GM23338 (cell line): ENCODE measurements around the gene PPP1R13L. TPM values are rescaled to one million over a fixed set of nuclear protein-coding genes. Genes with fewer than 3 reads are reported as not detected.
A peak's percentile ranks its signal among the peaks of the same experiment; 100 is the strongest.

Source experiments
- ATAC-seq: fragments of 200-7000 bp; cut with Tn5 transposase; 3 replicates; pipeline ENCODE4 v1.9.1; 2020
- DNase-seq: peaks from one replicate; pipeline ENCODE4 v3.0.0-alpha.2; 2015; ENCODE audit warnings: low spot score
- H2AFZ ChIP-seq: fragments of 200-600 bp; sonication (generic); 2 replicates; pipeline ENCODE4 v1.8.0; 2016; ENCODE audit warnings: antibody characterized with exemption, mild to moderate bottlenecking, moderate library complexity
- H3F3A ChIP-seq: fragments of 200-600 bp; sonication (generic); replicated peaks from 2 replicates; pipeline ENCODE4 v1.8.0; 2017; ENCODE audit warnings: antibody characterized with exemption, mixed run types, low read depth
- H3K27ac ChIP-seq: fragments of 200-600 bp; sonication (generic); 2 replicates; pipeline ENCODE4 v1.6.1; 2016; ENCODE audit warnings: low read depth
- H3K27me3 ChIP-seq: fragments of 200-600 bp; sonication (generic); 2 replicates; pipeline ENCODE4 v1.8.0; 2016; ENCODE audit warnings: mild to moderate bottlenecking, mixed run types, moderate library complexity; ENCODE audit not compliant: insufficient read depth
- H3K36me3 ChIP-seq: fragments of 200-600 bp; sonication (generic); 2 replicates; pipeline ENCODE4 v1.8.0; 2016; ENCODE audit warnings: mild to moderate bottlenecking; ENCODE audit not compliant: insufficient read depth
- H3K4me1 ChIP-seq: fragments of 200-600 bp; sonication (generic); 2 replicates; pipeline ENCODE4 v1.8.0; 2016; ENCODE audit warnings: mild to moderate bottlenecking, moderate library complexity; ENCODE audit not compliant: insufficient read depth
- H3K4me2 ChIP-seq: fragments of 200-600 bp; sonication (generic); 2 replicates; pipeline ENCODE4 v1.7.1; 2017; ENCODE audit warnings: mixed run types
- H3K4me3 ChIP-seq: fragments of 200-600 bp; sonication (generic); 2 replicates; pipeline ENCODE4 v1.6.1; 2016; ENCODE audit warnings: mixed run types
- H3K79me2 ChIP-seq: fragments of 200-600 bp; sonication (generic); replicated peaks from 2 replicates; pipeline ENCODE4 v1.8.0; 2017; ENCODE audit warnings: mild to moderate bottlenecking; ENCODE audit not compliant: insufficient read depth
- H3K9me2 ChIP-seq: fragments of 200-600 bp; sonication (generic); 2 replicates; pipeline ENCODE4 v1.8.0; 2017; ENCODE audit not compliant: insufficient read depth
- H4K20me1 ChIP-seq: fragments of 200-600 bp; sonication (generic); replicated peaks from 2 replicates; pipeline ENCODE4 v1.8.0; 2017; ENCODE audit warnings: mild to moderate bottlenecking; ENCODE audit not compliant: insufficient read depth
- H3K27ac Mint-ChIP-seq: 2 replicates; pipeline ENCODE4 v1.8.0; 2020; ENCODE audit warnings: inconsistent platforms, mild to moderate bottlenecking, moderate library complexity, mixed read lengths
- H3K27me3 Mint-ChIP-seq: 3 replicates; pipeline ENCODE4 v1.8.0; 2022; ENCODE audit warnings: low read depth, mild to moderate bottlenecking, moderate library complexity, mixed read lengths, inconsistent platforms; ENCODE audit not compliant: insufficient read depth, poor library complexity
- H3K36me3 Mint-ChIP-seq: 3 replicates; pipeline ENCODE4 v1.8.0; 2021; ENCODE audit warnings: low read depth, mild to moderate bottlenecking, inconsistent platforms, moderate library complexity, mixed read lengths
- H3K4me1 Mint-ChIP-seq: 3 replicates; pipeline ENCODE4 v1.8.0; 2020; ENCODE audit warnings: mild to moderate bottlenecking, inconsistent platforms, mixed read lengths
- H3K4me3 Mint-ChIP-seq: 3 replicates; pipeline ENCODE4 v1.8.0; 2021; ENCODE audit warnings: moderate library complexity, mild to moderate bottlenecking, inconsistent platforms, mixed read lengths
- H3K9me3 Mint-ChIP-seq: 3 replicates; pipeline ENCODE4 v1.8.0; 2020; ENCODE audit warnings: moderate library complexity, mild to moderate bottlenecking, inconsistent platforms, mixed read lengths
- CREB1 ChIP-seq: fragments of 250-450 bp; sonication (Bioruptor Pico); IDR thresholded peaks from 2 replicates; pipeline ENCODE4 v1.5.0; 2020; ENCODE audit warnings: low read depth, mild to moderate bottlenecking, moderate library complexity
- EZH2 ChIP-seq: fragments of 200-600 bp; sonication (generic); IDR thresholded peaks from one replicate; pipeline ENCODE4 v1.8.0; 2017; ENCODE audit warnings: antibody characterized with exemption, mild to moderate bottlenecking, low read depth; ENCODE audit not compliant: unreplicated experiment
- JUNB ChIP-seq: IDR thresholded peaks from one replicate; pipeline ENCODE4 v1.6.1; 2016; ENCODE audit warnings: antibody characterized with exemption; ENCODE audit not compliant: unreplicated experiment
- POLR2AphosphoS5 ChIP-seq: IDR thresholded peaks from 2 replicates; pipeline ENCODE4 v1.6.1; 2016; ENCODE audit warnings: antibody characterized with exemption, low read depth
- STAT1 ChIP-seq: IDR thresholded peaks from one replicate; pipeline ENCODE4 v1.6.1; 2016; ENCODE audit warnings: antibody characterized with exemption; ENCODE audit not compliant: unreplicated experiment
- ZNF114 ChIP-seq: fragments of 250-450 bp; sonication (Bioruptor Pico); IDR thresholded peaks from 2 replicates; pipeline ENCODE4 v1.5.0; 2020; ENCODE audit warnings: mild to moderate bottlenecking, moderate library complexity
- long read RNA-seq: library from polyadenylated mRNA; unstranded; transcript quantifications from one replicate; pipeline ENCODE4 v2.0.0, GENCODE V29; 2020; ENCODE audit not compliant: unreplicated experiment
- polyA plus RNA-seq: library from polyadenylated mRNA; unstranded; fragments of >200 nt; fragmentation: Nextera tagmentation; extraction: Ambion mirVana; gene quantifications from 2 replicates; pipeline ENCODE4 v1.2.1, GENCODE V29; 2016
- total RNA-seq: library from RNA; depleted of rRNA; stranded (reverse); fragments of >200 nt; shearing (Covaris generic); gene quantifications from 2 replicates; pipeline ENCODE4 v1.2.3, GENCODE V29; 2014; rRNA removed
- TF ChIP-seq, protein P1 (sequence below): IDR thresholded peaks from one replicate; pipeline ENCODE4 v1.6.1; 2018; ENCODE audit warnings: antibody characterized with exemption; ENCODE audit not compliant: unreplicated experiment
- TF ChIP-seq, protein P2 (sequence below), 2 experiments: fragments of 200-600 bp in 1 of 2; sonication (generic) in 1 of 2; conservative IDR thresholded peaks; 2 replicates each; pipeline versions ENCODE4 v1.5.1 to v1.6.1; 2016 to 2017; ENCODE audit warnings: antibody characterized with exemption in 2 of 2, low read depth in 2 of 2, mild to moderate bottlenecking in 2 of 2, moderate library complexity in 1 of 2

The PPP1R13L gene, protein sequence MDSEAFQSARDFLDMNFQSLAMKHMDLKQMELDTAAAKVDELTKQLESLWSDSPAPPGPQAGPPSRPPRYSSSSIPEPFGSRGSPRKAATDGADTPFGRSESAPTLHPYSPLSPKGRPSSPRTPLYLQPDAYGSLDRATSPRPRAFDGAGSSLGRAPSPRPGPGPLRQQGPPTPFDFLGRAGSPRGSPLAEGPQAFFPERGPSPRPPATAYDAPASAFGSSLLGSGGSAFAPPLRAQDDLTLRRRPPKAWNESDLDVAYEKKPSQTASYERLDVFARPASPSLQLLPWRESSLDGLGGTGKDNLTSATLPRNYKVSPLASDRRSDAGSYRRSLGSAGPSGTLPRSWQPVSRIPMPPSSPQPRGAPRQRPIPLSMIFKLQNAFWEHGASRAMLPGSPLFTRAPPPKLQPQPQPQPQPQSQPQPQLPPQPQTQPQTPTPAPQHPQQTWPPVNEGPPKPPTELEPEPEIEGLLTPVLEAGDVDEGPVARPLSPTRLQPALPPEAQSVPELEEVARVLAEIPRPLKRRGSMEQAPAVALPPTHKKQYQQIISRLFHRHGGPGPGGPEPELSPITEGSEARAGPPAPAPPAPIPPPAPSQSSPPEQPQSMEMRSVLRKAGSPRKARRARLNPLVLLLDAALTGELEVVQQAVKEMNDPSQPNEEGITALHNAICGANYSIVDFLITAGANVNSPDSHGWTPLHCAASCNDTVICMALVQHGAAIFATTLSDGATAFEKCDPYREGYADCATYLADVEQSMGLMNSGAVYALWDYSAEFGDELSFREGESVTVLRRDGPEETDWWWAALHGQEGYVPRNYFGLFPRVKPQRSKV
- total RNA-seq (9.6 and 11.3 TPM in 2 replicates), polyA plus RNA-seq (12.9 and 15.5 TPM in 2 replicates)
- long read RNA-seq = 0 reads

DNA sequence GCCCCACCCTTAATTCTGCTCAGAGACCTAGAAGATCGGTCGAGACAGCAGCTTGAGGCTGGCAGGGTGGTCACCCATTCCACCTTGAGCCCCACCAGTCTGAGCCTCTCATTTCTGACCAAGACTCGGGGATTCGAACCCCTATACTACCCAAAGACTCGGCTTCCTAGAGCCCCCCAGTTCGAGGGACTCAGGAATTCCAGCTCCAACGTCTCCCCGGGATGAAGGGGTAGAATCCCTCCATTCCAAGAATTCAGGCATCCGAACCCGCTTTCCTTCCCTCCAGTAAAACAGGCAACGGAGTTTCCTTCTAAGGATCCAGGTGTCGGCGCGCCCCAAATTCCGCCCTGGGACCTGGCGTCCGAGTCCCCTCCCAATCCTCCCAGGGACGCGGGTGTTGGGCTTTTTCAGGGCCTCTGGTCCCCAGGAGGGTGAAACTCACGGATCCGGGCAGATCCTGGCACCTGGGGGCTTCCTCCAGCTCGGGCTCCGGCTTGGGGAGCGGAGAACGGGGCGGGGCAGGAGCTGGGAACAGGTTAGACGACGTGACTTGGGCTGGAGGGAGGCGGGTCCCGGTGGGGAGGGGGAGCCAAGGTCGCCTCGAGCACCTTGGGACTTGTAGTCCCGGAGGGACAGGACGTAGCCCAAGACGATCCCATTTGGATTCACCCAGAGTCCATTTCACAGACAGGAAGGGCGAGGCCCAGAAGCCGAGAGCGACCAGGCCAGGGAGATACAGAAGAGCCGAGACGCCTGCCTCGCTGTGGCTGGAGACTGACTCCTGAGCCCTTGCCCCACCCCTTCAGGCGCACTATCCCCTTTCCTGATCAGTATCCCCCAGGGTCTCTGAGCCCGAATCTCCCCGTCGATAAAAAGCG, at the start of gene PPP1R13L:
PPP1R13L (minus strand) TSS at position 513 of the 878 bp plus-strand sequence. CDS start 6,751 bp downstream, outside the sequence.
- Histone ChIP-seq H3K4me2 (peak within 1 kb of the TSS; percentile 99), H3K36me3 (no peaks in the 10 kb centered on the region), H3K4me1 (peaks cover 24% of the 10 kb centered on the region), H2AFZ (peak within 1 kb of the TSS; percentile 92), H3K9me2 (no peaks in the 10 kb centered on the region), H3K79me2 (peaks cover 13% of the 10 kb centered on the region), H3K27me3 (peaks cover 26% of the 10 kb centered on the region), H3K4me3 (peak within 1 kb of the TSS; percentile 88), H3F3A (peaks cover 27% of the 10 kb centered on the region; the same call in 1 of the 2 replicates), H4K20me1 (peaks cover 18% of the 10 kb centered on the region; the same call in 1 of the 2 replicates), H3K27ac (peak within 1 kb of the TSS; percentile 94)
- TF ChIP-seq CREB1 (peak; percentile 55; the same call in 1 of the 2 replicates), POLR2AphosphoS5 (peak; percentile 40; the same call in 1 of the 2 replicates), JUNB (no peak)
- DNase-seq (peak; percentile 97), ATAC-seq (peak; percentile 64)
- Mint-ChIP-seq H3K36me3 (peaks cover 20% of the 10 kb centered on the region), H3K9me3 (no peaks in the 10 kb centered on the region), H3K4me1 (peaks cover 26% of the 10 kb centered on the region), H3K4me3 (peak within 1 kb of the TSS; percentile 97), H3K27ac (peak within 1 kb of the TSS; percentile 99), H3K27me3 (peaks cover 33% of the 10 kb centered on the region)

DNA sequence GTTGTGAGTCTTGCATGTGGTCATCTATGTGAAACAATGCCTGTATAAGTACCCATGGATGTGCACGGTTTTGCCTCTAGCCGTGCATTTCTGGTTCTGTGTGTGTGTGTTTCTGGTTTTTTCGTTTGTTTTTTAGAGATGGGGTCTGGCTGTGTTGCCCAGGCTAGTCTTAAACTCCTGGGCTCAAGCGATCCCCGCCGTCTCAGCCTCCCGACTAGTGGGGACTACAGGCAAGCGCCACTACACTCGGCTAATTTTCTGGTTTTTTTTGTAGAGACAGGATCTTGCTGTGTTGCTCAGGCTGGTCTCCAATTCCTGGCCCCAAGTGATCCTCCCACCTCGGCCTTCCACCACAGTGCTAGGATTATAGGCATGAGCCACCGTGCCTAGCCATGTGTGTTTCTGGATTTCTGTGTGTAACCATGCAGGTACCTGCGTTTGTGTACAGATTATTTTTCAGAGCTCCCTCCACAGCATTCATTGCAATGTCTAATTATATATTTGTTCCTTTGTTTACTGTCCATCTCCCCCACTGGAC, 47.0 kb upstream of the PPP1R13L start:
- H2AFZ ChIP-seq = no peak overlapping the region
- no peak overlapping the region for H3K27ac Mint-ChIP-seq
- no peaks in the 10 kb centered on the region; the same call in 2 of the 3 replicates for H3K36me3 Mint-ChIP-seq
- peaks cover 41% of the 10 kb centered on the region for H3K27me3 ChIP-seq
- peaks cover 10% of the 10 kb centered on the region for H3K9me3 Mint-ChIP-seq
- H3K4me2 ChIP-seq = no peak overlapping the region
- peaks cover 26% of the 10 kb centered on the region for H3F3A ChIP-seq
- peaks cover 41% of the 10 kb centered on the region for H3K27me3 Mint-ChIP-seq
- no peaks in the 10 kb centered on the region for H4K20me1 ChIP-seq
- H3K4me3 Mint-ChIP-seq = peak overlapping the region; percentile 79
- peaks cover 8% of the 10 kb centered on the region; the same call in 1 of the 2 replicates for H3K4me1 ChIP-seq
- DNase-seq (no peak), ATAC-seq (no peak)
- no peak overlapping the region for H3K27ac ChIP-seq
- H3K36me3 ChIP-seq = no peaks in the 10 kb centered on the region
- H3K4me1 Mint-ChIP-seq = peaks cover 23% of the 10 kb centered on the region
- H3K9me2 ChIP-seq = no peaks in the 10 kb centered on the region
- H3K4me3 ChIP-seq = no peak overlapping the region
- H3K79me2 ChIP-seq = no peaks in the 10 kb centered on the region
- TF ChIP-seq, protein P1, sequence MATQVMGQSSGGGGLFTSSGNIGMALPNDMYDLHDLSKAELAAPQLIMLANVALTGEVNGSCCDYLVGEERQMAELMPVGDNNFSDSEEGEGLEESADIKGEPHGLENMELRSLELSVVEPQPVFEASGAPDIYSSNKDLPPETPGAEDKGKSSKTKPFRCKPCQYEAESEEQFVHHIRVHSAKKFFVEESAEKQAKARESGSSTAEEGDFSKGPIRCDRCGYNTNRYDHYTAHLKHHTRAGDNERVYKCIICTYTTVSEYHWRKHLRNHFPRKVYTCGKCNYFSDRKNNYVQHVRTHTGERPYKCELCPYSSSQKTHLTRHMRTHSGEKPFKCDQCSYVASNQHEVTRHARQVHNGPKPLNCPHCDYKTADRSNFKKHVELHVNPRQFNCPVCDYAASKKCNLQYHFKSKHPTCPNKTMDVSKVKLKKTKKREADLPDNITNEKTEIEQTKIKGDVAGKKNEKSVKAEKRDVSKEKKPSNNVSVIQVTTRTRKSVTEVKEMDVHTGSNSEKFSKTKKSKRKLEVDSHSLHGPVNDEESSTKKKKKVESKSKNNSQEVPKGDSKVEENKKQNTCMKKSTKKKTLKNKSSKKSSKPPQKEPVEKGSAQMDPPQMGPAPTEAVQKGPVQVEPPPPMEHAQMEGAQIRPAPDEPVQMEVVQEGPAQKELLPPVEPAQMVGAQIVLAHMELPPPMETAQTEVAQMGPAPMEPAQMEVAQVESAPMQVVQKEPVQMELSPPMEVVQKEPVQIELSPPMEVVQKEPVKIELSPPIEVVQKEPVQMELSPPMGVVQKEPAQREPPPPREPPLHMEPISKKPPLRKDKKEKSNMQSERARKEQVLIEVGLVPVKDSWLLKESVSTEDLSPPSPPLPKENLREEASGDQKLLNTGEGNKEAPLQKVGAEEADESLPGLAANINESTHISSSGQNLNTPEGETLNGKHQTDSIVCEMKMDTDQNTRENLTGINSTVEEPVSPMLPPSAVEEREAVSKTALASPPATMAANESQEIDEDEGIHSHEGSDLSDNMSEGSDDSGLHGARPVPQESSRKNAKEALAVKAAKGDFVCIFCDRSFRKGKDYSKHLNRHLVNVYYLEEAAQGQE = no peak
- TF ChIP-seq ZNF114 (CRISPR knock-in tag) (no peak), CREB1 (no peak), JUNB (no peak), STAT1 (no peak), EZH2 (no peak)
- TF ChIP-seq, protein P2, sequence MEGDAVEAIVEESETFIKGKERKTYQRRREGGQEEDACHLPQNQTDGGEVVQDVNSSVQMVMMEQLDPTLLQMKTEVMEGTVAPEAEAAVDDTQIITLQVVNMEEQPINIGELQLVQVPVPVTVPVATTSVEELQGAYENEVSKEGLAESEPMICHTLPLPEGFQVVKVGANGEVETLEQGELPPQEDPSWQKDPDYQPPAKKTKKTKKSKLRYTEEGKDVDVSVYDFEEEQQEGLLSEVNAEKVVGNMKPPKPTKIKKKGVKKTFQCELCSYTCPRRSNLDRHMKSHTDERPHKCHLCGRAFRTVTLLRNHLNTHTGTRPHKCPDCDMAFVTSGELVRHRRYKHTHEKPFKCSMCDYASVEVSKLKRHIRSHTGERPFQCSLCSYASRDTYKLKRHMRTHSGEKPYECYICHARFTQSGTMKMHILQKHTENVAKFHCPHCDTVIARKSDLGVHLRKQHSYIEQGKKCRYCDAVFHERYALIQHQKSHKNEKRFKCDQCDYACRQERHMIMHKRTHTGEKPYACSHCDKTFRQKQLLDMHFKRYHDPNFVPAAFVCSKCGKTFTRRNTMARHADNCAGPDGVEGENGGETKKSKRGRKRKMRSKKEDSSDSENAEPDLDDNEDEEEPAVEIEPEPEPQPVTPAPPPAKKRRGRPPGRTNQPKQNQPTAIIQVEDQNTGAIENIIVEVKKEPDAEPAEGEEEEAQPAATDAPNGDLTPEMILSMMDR (conservative IDR thresholded peaks at IDR 0.05; ENCODE audit: low read depth in 2 of 2) = no peak
